SK-N-SH (cell line): Measurements from ENCODE around the gene KEAP1. TPM values are rescaled to one million over a fixed set of nuclear protein-coding genes. Genes with fewer than 3 reads are reported as not detected.
"Not testable (repeated sequence)": the region's sequence is repeated elsewhere in the genome, so short reads cannot be mapped to it uniquely, and the experiment has no call there.

Experiments
- CTCF ChIA-PET: fragments of 300-600, 350-600 bp; formaldehyde crosslinking; extraction: SDS; loops from one replicate; lab custom pipeline; 2021; lab: Yijun Ruan, JAX
- POLR2A ChIA-PET: fragments of 350-600 bp; sonication (Branson Sonifier 250); formaldehyde crosslinking; extraction: SDS; loops from one replicate; lab custom pipeline; 2020; ENCODE audit warnings: antibody characterized with exemption, inconsistent platforms; lab: Yijun Ruan, JAX
- DNase-seq: peaks from one replicate; pipeline ENCODE4 v3.0.0; 2012
- H2AFZ ChIP-seq: fragments of 200-600 bp; sonication (generic); 2 replicates; pipeline ENCODE4 v1.8.1; 2016; ENCODE audit warnings: antibody characterized with exemption, mild to moderate bottlenecking, low read depth
- H3F3A ChIP-seq: fragments of 200-600 bp; sonication (generic); replicated peaks from 2 replicates; pipeline ENCODE3; 2016; ENCODE audit warnings: antibody characterized with exemption, mild to moderate bottlenecking; ENCODE audit not compliant: insufficient read depth
- H3K27ac ChIP-seq, 2 experiments: fragments of 200-500 bp in 1 of 2; fragments of 200-600 bp in 1 of 2; sonication (Bioruptor generic) in 1 of 2; sonication (generic), shearing (Covaris generic) in 1 of 2; 2 replicates each; pipeline versions ENCODE4 v1.5.1 to v1.6.1; 2014 to 2016; ENCODE audit warnings: low read depth in 2 of 2, inconsistent platforms in 1 of 2, low read length in 1 of 2, mild to moderate bottlenecking in 1 of 2, mixed read lengths in 1 of 2
- H3K27me3 ChIP-seq: fragments of 200-600 bp; sonication (generic), shearing (Covaris generic); 2 replicates; pipeline ENCODE4 v1.6.1; 2016; ENCODE audit warnings: mixed run types; ENCODE audit not compliant: insufficient read depth
- H3K36me3 ChIP-seq, 2 experiments: fragments of 200-500 bp in 1 of 2; fragments of 200-600 bp in 1 of 2; sonication (Bioruptor generic) in 1 of 2; sonication (generic) in 1 of 2; replicated peaks in 1 of 2; 2 replicates each; pipeline versions ENCODE3 to v1.5.1; 2014 to 2016; ENCODE audit warnings: low read length in 1 of 2, mild to moderate bottlenecking in 1 of 2; ENCODE audit not compliant: insufficient read depth in 2 of 2, control insufficient read depth in 1 of 2
- H3K4me1 ChIP-seq, 2 experiments: fragments of 200-500 bp in 1 of 2; fragments of 200-600 bp in 1 of 2; sonication (Bioruptor generic) in 1 of 2; sonication (generic), shearing (Covaris generic) in 1 of 2; 2 replicates each; pipeline versions ENCODE4 v1.5.1 to v1.6.1; 2014 to 2016; ENCODE audit warnings: low read depth in 1 of 2, low read length in 1 of 2, mixed run types in 1 of 2; ENCODE audit not compliant: insufficient read depth in 2 of 2, control insufficient read depth in 1 of 2
- H3K4me2 ChIP-seq: fragments of 200-600 bp; sonication (generic), shearing (Covaris generic); 2 replicates; pipeline ENCODE4 v1.6.1; 2017; ENCODE audit warnings: mixed run types
- H3K4me3 ChIP-seq, 2 experiments: fragments of 200-500 bp in 1 of 2; fragments of 200-600 bp in 1 of 2; sonication (Bioruptor generic) in 1 of 2; sonication (generic), shearing (Covaris generic) in 1 of 2; 2 replicates each; pipeline versions ENCODE4 v1.5.1 to v1.8.1; 2014 to 2016; ENCODE audit warnings: low read depth in 2 of 2, inconsistent platforms in 1 of 2, low read length in 1 of 2, mild to moderate bottlenecking in 1 of 2, mixed read lengths in 1 of 2, moderate library complexity in 1 of 2
- H3K79me2 ChIP-seq: fragments of 200-600 bp; sonication (generic); 2 replicates; pipeline ENCODE4 v1.8.1; 2017; ENCODE audit warnings: mild to moderate bottlenecking; ENCODE audit not compliant: insufficient read depth
- H3K9ac ChIP-seq: fragments of 200-600 bp; sonication (generic); 2 replicates; pipeline ENCODE4 v1.6.1; 2017; ENCODE audit warnings: mixed run types
- H3K9me2 ChIP-seq: fragments of 200-600 bp; sonication (generic); 2 replicates; pipeline ENCODE4 v1.6.1; 2017; ENCODE audit warnings: mixed run types
- H3K9me3 ChIP-seq: fragments of 200-600 bp; sonication (generic); 2 replicates; pipeline ENCODE4 v1.6.1; 2017; ENCODE audit warnings: mixed run types, mild to moderate bottlenecking, moderate library complexity
- H4K20me1 ChIP-seq: fragments of 200-600 bp; sonication (generic); 2 replicates; pipeline ENCODE4 v1.6.1; 2017; ENCODE audit warnings: mild to moderate bottlenecking, mixed run types; ENCODE audit not compliant: insufficient read depth
- CHD2 ChIP-seq: fragments of 150-350 bp; IDR thresholded peaks from 2 replicates; pipeline ENCODE4 v1.6.1; 2018; ENCODE audit warnings: low read length; ENCODE audit not compliant: partially characterized antibody
- CTCF ChIP-seq: fragments of 200-600 bp; sonication (generic); IDR thresholded peaks from 2 replicates; pipeline ENCODE4 v1.6.1; 2017; ENCODE audit warnings: antibody characterized with exemption, mild to moderate bottlenecking, moderate library complexity
- ELF1 ChIP-seq: IDR thresholded peaks from 2 replicates; pipeline ENCODE4 v1.4.0; 2012
- EZH2phosphoT487 ChIP-seq: fragments of 200-600 bp; sonication (generic); IDR thresholded peaks from 2 replicates; pipeline ENCODE4 v1.6.1; 2017; ENCODE audit warnings: low read depth, mixed run types, mild to moderate bottlenecking, antibody characterized with exemption, moderate library complexity, borderline replicate concordance
- FOXJ3 ChIP-seq: sonication (generic); formaldehyde crosslinking; IDR thresholded peaks from 2 replicates; pipeline ENCODE4 v1.5.1; 2020; ENCODE audit warnings: mild to moderate bottlenecking, missing genetic modification reagents
- GATA2 ChIP-seq: sonication (generic); formaldehyde crosslinking; IDR thresholded peaks from 2 replicates; pipeline ENCODE4 v1.5.0; 2020; ENCODE audit warnings: mild to moderate bottlenecking, missing genetic modification reagents
- JUND ChIP-seq: IDR thresholded peaks from 2 replicates; pipeline ENCODE4 v1.4.0; 2012
- MAX ChIP-seq: IDR thresholded peaks from 2 replicates; pipeline ENCODE4 v1.4.0; 2012; ENCODE audit warnings: low read depth
- NFIC ChIP-seq: IDR thresholded peaks from 2 replicates; pipeline ENCODE4 v1.4.0; 2012; ENCODE audit warnings: borderline replicate concordance
- NRF1 ChIP-seq: IDR thresholded peaks from 2 replicates; pipeline ENCODE4 v1.6.1; 2012; ENCODE audit warnings: low read depth, mild to moderate bottlenecking, low read length
- PBX3 ChIP-seq: IDR thresholded peaks from 2 replicates; pipeline ENCODE4; 2012
- RAD21 ChIP-seq: IDR thresholded peaks from 2 replicates; pipeline ENCODE4 v1.6.1; 2012; ENCODE audit warnings: mild to moderate bottlenecking, low read length
- RCOR1 ChIP-seq: fragments of 150-350 bp; IDR thresholded peaks from 2 replicates; pipeline ENCODE4 v1.6.1; 2017; ENCODE audit warnings: antibody characterized with exemption, low read length
- REST ChIP-seq: IDR thresholded peaks from 2 replicates; pipeline ENCODE4 v1.6.1; 2012; ENCODE audit warnings: mild to moderate bottlenecking, low read depth, low read length, moderate library complexity
- SIN3A ChIP-seq: IDR thresholded peaks from 2 replicates; pipeline ENCODE4 v1.6.1; 2012; ENCODE audit warnings: low read depth, mild to moderate bottlenecking, low read length, moderate library complexity, borderline replicate concordance
- TAF1 ChIP-seq: IDR thresholded peaks from 2 replicates; pipeline ENCODE4 v1.6.1; 2012; ENCODE audit warnings: low read depth, mild to moderate bottlenecking, low read length, moderate library complexity, borderline replicate concordance
- TCF12 ChIP-seq: IDR thresholded peaks from 2 replicates; pipeline ENCODE4 v1.4.0; 2012
- TEAD4 ChIP-seq: IDR thresholded peaks from 2 replicates; pipeline ENCODE4 v1.4.0; 2012; ENCODE audit warnings: mild to moderate bottlenecking, borderline replicate concordance; ENCODE audit not compliant: insufficient read depth
- USF1 ChIP-seq: IDR thresholded peaks from 2 replicates; pipeline ENCODE4 v1.4.0; 2012; ENCODE audit warnings: low read depth, borderline replicate concordance
- ZBTB33 ChIP-seq: IDR thresholded peaks from 2 replicates; pipeline ENCODE4 v1.4.0; 2012; ENCODE audit warnings: low read depth, borderline replicate concordance
- WGBS: methylation state at CpG from one replicate; pipeline ENCODE4 v1.1.6; 2017; ENCODE audit warnings: low lambda C conversion rate; 5-methylcytosine and 5-hydroxymethylcytosine counted together
- polyA plus RNA-seq, 3 experiments: library from polyadenylated mRNA; depleted of rRNA; stranded (reverse); fragments of >200 nt; gene quantifications; 2 replicates each; pipeline ENCODE4 v1.2.3, GENCODE V29; 2012

KEAP1 gene
- polyA plus RNA-seq, 1 of the 3 experiments (the other 2 are of a cell fraction), result 72.9 TPM

- Histone ChIP-seq H3K4me1 (peaks cover 0 to 4% of the 10 kb centered on the region in 2 experiments; a peak in 1 of 4 replicates), H3K4me3 (no peak overlapping the region), H3K9me3 (no peaks in the 10 kb centered on the region), H3K4me2 (no peak overlapping the region), H2AFZ (no peak overlapping the region)
- TF ChIP-seq EZH2phosphoT487, result no peak
- no peak for TF ChIP-seq TCF12
- TF ChIP-seq FOXJ3, result no peak
- TF ChIP-seq JUND, result no peak
- no peak for TF ChIP-seq TEAD4
- no peak for TF ChIP-seq REST
- TF ChIP-seq CHD2, result no peak
- no peak for TF ChIP-seq RCOR1
- TF ChIP-seq CTCF, result no peak
- no peak for TF ChIP-seq GATA2
- no peak for TF ChIP-seq MAX
- TF ChIP-seq ZBTB33, result no peak
- TF ChIP-seq USF1, result no peak
- TF ChIP-seq PBX3, result no peak
- no peak for TF ChIP-seq RAD21
- no peak for TF ChIP-seq TAF1
- no peak for TF ChIP-seq ELF1
- TF ChIP-seq NRF1, result no peak
- no peak for TF ChIP-seq NFIC
- no peak for TF ChIP-seq SIN3A
- TF ChIP-seq, all 33 proteins: peak for 0
- Histone ChIP-seq H3K79me2 (no peaks in the 10 kb centered on the region), H3K9me2 (no peaks in the 10 kb centered on the region), H3F3A (peaks cover 8% of the 10 kb centered on the region), H3K36me3 (no peaks in the 10 kb centered on the region), H3K27me3 (no peaks in the 10 kb centered on the region), H3K9ac (no peak overlapping the region), H3K27ac (no peak overlapping the region), H4K20me1 (no peaks in the 10 kb centered on the region)
- ChIA-PET CTCF (interaction anchor here (0.9 to 1.1 kb wide), 3 partner anchors 11 to 59 kb away, joined by 3 to 4 read pairs (median 3); partner anchors contain the start of gene CDC37), POLR2A (interaction anchor here (0.6 kb wide), 1 partner anchor 103 kb away, joined by 3 read pairs; no protein-coding TSS in a partner anchor)
- 97% methylated on average over 4 of the region's 4 CpGs for WGBS
- peak; percentile 8 for DNase-seq
These were observed 40.6 kb downstream of the KEAP1 start for GRCh38 chr19:10462557-10462956.

- H3K4me1 ChIP-seq, H3K27ac ChIP-seq, H3K79me2 ChIP-seq, H3K4me3 ChIP-seq, H3F3A ChIP-seq, H3K36me3 ChIP-seq, DNase-seq, H3K9ac ChIP-seq, H3K9me3 ChIP-seq, H4K20me1 ChIP-seq, H3K27me3 ChIP-seq, H3K9me2 ChIP-seq: not testable (repeated sequence)
- H2AFZ ChIP-seq, result peak overlapping the region; percentile 91; the same call in 1 of the 2 replicates
- WGBS, result 81% methylated on average over 15 of the region's 15 CpGs
- POLR2A ChIA-PET, result interaction anchor here (0.6 kb wide), 1 partner anchor 103 kb away, joined by 3 read pairs; no protein-coding TSS in a partner anchor
- H3K4me2 ChIP-seq, result peak overlapping the region; percentile 90
- CTCF ChIA-PET, result interaction anchor here (0.9 to 1.6 kb wide), 5 partner anchors 10 to 58 kb away, joined by 3 to 4 read pairs (median 3); partner anchors contain the start of gene CDC37
These were observed 41.1 kb downstream of the KEAP1 start for GRCh38 chr19:10462042-10462441.
